Chondrocyte (in vitro differentiated cells): ENCODE data around the gene THRB. TPM values are rescaled to one million over a fixed set of nuclear protein-coding genes. Genes with fewer than 3 reads are reported as not detected.

Experiments used
- DNase-seq: peaks from one replicate; pipeline ENCODE4 v3.0.0; 2021; ENCODE audit warnings: mixed read lengths, low spot score
- H3K27ac Mint-ChIP-seq: one replicate; pipeline ENCODE4 v1.8.0; 2021; ENCODE audit warnings: mild to moderate bottlenecking, moderate library complexity, mixed read lengths; ENCODE audit not compliant: unreplicated experiment
- H3K27me3 Mint-ChIP-seq: 2 replicates; pipeline ENCODE4 v1.8.0; 2021; ENCODE audit warnings: low read depth, mixed read lengths
- H3K36me3 Mint-ChIP-seq: 2 replicates; pipeline ENCODE4 v1.8.0; 2021; ENCODE audit warnings: low read depth, mixed read lengths
- H3K4me1 Mint-ChIP-seq: 2 replicates; pipeline ENCODE4 v1.8.0; 2021; ENCODE audit warnings: low read depth, mild to moderate bottlenecking, mixed read lengths
- H3K4me3 Mint-ChIP-seq: one replicate; pipeline ENCODE4 v1.8.0; 2021; ENCODE audit warnings: mild to moderate bottlenecking, moderate library complexity, mixed read lengths; ENCODE audit not compliant: unreplicated experiment
- H3K9me3 Mint-ChIP-seq: 2 replicates; pipeline ENCODE4 v1.8.0; 2021; ENCODE audit warnings: low read depth, mixed read lengths
- CTCF ChIP-seq: fragments of 200-600 bp; sonication (generic); IDR thresholded peaks from 2 replicates; pipeline ENCODE4 v1.5.0; 2021; ENCODE audit warnings: antibody characterized with exemption, mild to moderate bottlenecking, moderate library complexity
- total RNA-seq: library from RNA; stranded (reverse); gene quantifications from 3 replicates; pipeline ENCODE4 v1.2.1, GENCODE V29; 2021

The THRB gene
- total RNA-seq, 1 donor from 2014 or later = 3.8 TPM

GRCh38 chr3:24451461-24452099 is 43.1 kb downstream of the THRB start:
- no peak for TF ChIP-seq CTCF
- no peaks in the 10 kb centered on the region for H3K4me1 Mint-ChIP-seq
- H3K27me3 Mint-ChIP-seq = peaks cover 6% of the 10 kb centered on the region
- H3K36me3 Mint-ChIP-seq = peaks cover 2% of the 10 kb centered on the region
- no peak overlapping the region for H3K4me3 Mint-ChIP-seq
- DNase-seq = no peak
- no peak overlapping the region for H3K27ac Mint-ChIP-seq
- no peaks in the 10 kb centered on the region for H3K9me3 Mint-ChIP-seq

- H3K4me3 Mint-ChIP-seq = no peak overlapping the region
- no peaks in the 10 kb centered on the region for H3K4me1 Mint-ChIP-seq
- H3K27me3 Mint-ChIP-seq = peaks cover 8% of the 10 kb centered on the region
- H3K9me3 Mint-ChIP-seq = no peaks in the 10 kb centered on the region
- no peak for TF ChIP-seq CTCF
- no peak for DNase-seq
- peaks cover 2% of the 10 kb centered on the region for H3K36me3 Mint-ChIP-seq
- no peak overlapping the region for H3K27ac Mint-ChIP-seq
These were observed 44.3 kb downstream of the THRB start for GRCh38 chr3:24450160-24450907.

- peaks cover 2% of the 10 kb centered on the region for H3K27me3 Mint-ChIP-seq
- H3K4me1 Mint-ChIP-seq = no peaks in the 10 kb centered on the region
- TF ChIP-seq CTCF = no peak
- H3K4me3 Mint-ChIP-seq = no peak overlapping the region
- DNase-seq = no peak
- no peaks in the 10 kb centered on the region for H3K9me3 Mint-ChIP-seq
- no peaks in the 10 kb centered on the region for H3K36me3 Mint-ChIP-seq
- no peak overlapping the region for H3K27ac Mint-ChIP-seq
These were observed 46.8 kb downstream of the THRB start for GRCh38 chr3:24447836-24448235.

GRCh38 chr3:24446032-24446431 is 48.6 kb downstream of the THRB start:
- no peaks in the 10 kb centered on the region for H3K9me3 Mint-ChIP-seq
- no peaks in the 10 kb centered on the region for H3K4me1 Mint-ChIP-seq
- H3K27ac Mint-ChIP-seq = no peak overlapping the region
- TF ChIP-seq CTCF = no peak
- no peak overlapping the region for H3K4me3 Mint-ChIP-seq
- peaks cover 2% of the 10 kb centered on the region for H3K27me3 Mint-ChIP-seq
- no peaks in the 10 kb centered on the region for H3K36me3 Mint-ChIP-seq
- no peak for DNase-seq

GRCh38 chr3:24443476-24443875 is 51.2 kb downstream of the THRB start:
- no peaks in the 10 kb centered on the region for H3K4me1 Mint-ChIP-seq

More at GRCh38 chr3:24443476-24443875, 51.2 kb downstream of the THRB start:
- no peak for DNase-seq
- no peak for TF ChIP-seq CTCF
- Mint-ChIP-seq H3K27ac (no peak overlapping the region), H3K4me3 (no peak overlapping the region), H3K36me3 (peaks cover 2% of the 10 kb centered on the region), H3K27me3 (peaks cover 3% of the 10 kb centered on the region), H3K9me3 (no peaks in the 10 kb centered on the region)
